Large intestine (tissue), 3 donors: ENCODE results near the gene TRMT10B. TPM values are rescaled to one million over a fixed set of nuclear protein-coding genes. Genes with fewer than 3 reads are reported as not detected.
"Not testable (repeated sequence)": the region's sequence is repeated elsewhere in the genome, so short reads cannot be mapped to it uniquely, and the experiment has no call there.

Experiments used
- DNase-seq, 2 donors: peaks; one replicate each; pipeline versions ENCODE4 v3.0.0 to v3.0.0-alpha.2; 2013
- H3K27ac ChIP-seq: one replicate; pipeline ENCODE4 v1.5.1; 2013; ENCODE audit warnings: low read length
- H3K27me3 ChIP-seq: 2 replicates; pipeline ENCODE4 v1.6.1; 2013; ENCODE audit warnings: low read length; ENCODE audit not compliant: control insufficient read depth, insufficient read depth
- H3K36me3 ChIP-seq: 2 replicates; pipeline ENCODE4 v1.6.1; 2013; ENCODE audit warnings: low read length; ENCODE audit not compliant: control insufficient read depth, insufficient read depth
- H3K4me1 ChIP-seq: one replicate; pipeline ENCODE4 v1.6.1; 2013; ENCODE audit warnings: low read length; ENCODE audit not compliant: control insufficient read depth, insufficient read depth
- H3K4me3 ChIP-seq: one replicate; pipeline ENCODE4 v1.5.1; 2013; ENCODE audit warnings: low read length
- H3K9me3 ChIP-seq: one replicate; pipeline ENCODE4 v1.6.1; 2013; ENCODE audit warnings: mild to moderate bottlenecking, low read depth, low read length, moderate library complexity; ENCODE audit not compliant: control insufficient read depth
- WGBS: methylation state at CpG from one replicate; pipeline ENCODE4 v1.1.5; 2013; ENCODE audit warnings: low lambda C conversion rate; ENCODE audit not compliant: insufficient coverage; 5-methylcytosine and 5-hydroxymethylcytosine counted together
- polyA plus RNA-seq: library from polyadenylated mRNA; unstranded; fragments of 120-200 nt; gene quantifications from one replicate; pipeline ENCODE4 v1.2.1, GENCODE V29; 2013

The TRMT10B gene
- polyA plus RNA-seq, 1 donor = 25.0 TPM

- WGBS = 100% methylated on average over 1 of the region's 5 CpGs
- H3K4me1 ChIP-seq = no peaks in the 10 kb centered on the region
- H3K27ac ChIP-seq = no peak overlapping the region
- no peak overlapping the region for H3K4me3 ChIP-seq
- no peak for DNase-seq
- H3K36me3 ChIP-seq = peaks cover 2% of the 10 kb centered on the region
- H3K9me3 ChIP-seq = peaks cover 3% of the 10 kb centered on the region
- H3K27me3 ChIP-seq = peaks cover 4% of the 10 kb centered on the region
These were observed 38.5 kb downstream of the TRMT10B start for GRCh38 chr9:37792122-37792521.

- Histone ChIP-seq H3K4me3 (no peak overlapping the region), H3K27ac (no peak overlapping the region)
- WGBS = 68% methylated on average over 2 of the region's 2 CpGs
These were observed 42.6 kb downstream of the TRMT10B start for GRCh38 chr9:37796232-37796631.

GRCh38 chr9:37798677-37799076 is 45.1 kb downstream of the TRMT10B start:
- Histone ChIP-seq H3K27ac (no peak overlapping the region), H3K4me1 (peaks cover 6% of the 10 kb centered on the region), H3K36me3 (no peaks in the 10 kb centered on the region), H3K9me3 (no peaks in the 10 kb centered on the region), H3K4me3 (no peak overlapping the region), H3K27me3 (no peaks in the 10 kb centered on the region)
- DNase-seq = peak in 1 of 2 donors; percentile 44
- WGBS = 44% methylated on average over 1 of the region's 1 CpG

More at GRCh38 chr9:37796232-37796631, 42.6 kb downstream of the TRMT10B start:
- H3K9me3 ChIP-seq = no peaks in the 10 kb centered on the region
- no peaks in the 10 kb centered on the region for H3K27me3 ChIP-seq
- no peaks in the 10 kb centered on the region for H3K4me1 ChIP-seq
- no peak for DNase-seq
- no peaks in the 10 kb centered on the region for H3K36me3 ChIP-seq

- H3K9me3 ChIP-seq = no peaks in the 10 kb centered on the region
- DNase-seq = peak; percentile 68 to 93
- no peaks in the 10 kb centered on the region for H3K27me3 ChIP-seq
- H3K36me3 ChIP-seq = no peaks in the 10 kb centered on the region
- H3K4me3 ChIP-seq = peak within 1 kb of the TSS; percentile 70
- peak within 1 kb of the TSS; percentile 79 for H3K27ac ChIP-seq
- WGBS = no CpG with 5 or more reads among the region's 72 CpGs
- H3K4me1 ChIP-seq = peaks cover 6% of the 10 kb centered on the region
These were observed 47.2 kb downstream of the TRMT10B start, which contains the start of gene DCAF10 for GRCh38 chr9:37800631-37801286. DCAF10 (plus strand) TSS chr9:37800797; CDS start chr9:37800867, 70 bp downstream.

GRCh38 chr9:37801287-37801850 is 47.8 kb downstream of the TRMT10B start:
- peak in 1 of 2 donors; percentile 38 for DNase-seq
- Histone ChIP-seq H3K27me3 (no peaks in the 10 kb centered on the region), H3K4me3 (peak overlapping the region; percentile 70), H3K27ac (peak overlapping the region; percentile 79), H3K4me1 (peaks cover 6% of the 10 kb centered on the region), H3K36me3 (no peaks in the 10 kb centered on the region), H3K9me3 (no peaks in the 10 kb centered on the region)
- no CpG with 5 or more reads among the region's 45 CpGs for WGBS

- Histone ChIP-seq H3K4me1 (peaks cover 6% of the 10 kb centered on the region), H3K27me3 (no peaks in the 10 kb centered on the region), H3K4me3 (peak overlapping the region; percentile 70), H3K36me3 (no peaks in the 10 kb centered on the region), H3K27ac (peak overlapping the region; percentile 79), H3K9me3 (no peaks in the 10 kb centered on the region)
- 64% methylated on average over 3 of the region's 10 CpGs for WGBS
- DNase-seq = no peak
These were observed 48.5 kb downstream of the TRMT10B start for GRCh38 chr9:37801959-37802711.

- H3K4me3 ChIP-seq = no peak overlapping the region
- H3K27ac ChIP-seq = no peak overlapping the region
- peaks cover 3% of the 10 kb centered on the region for H3K36me3 ChIP-seq
- no CpG with 5 or more reads among the region's 4 CpGs for WGBS
- no peaks in the 10 kb centered on the region for H3K9me3 ChIP-seq
- H3K27me3 ChIP-seq = no peaks in the 10 kb centered on the region
- no peak for DNase-seq
- peaks cover 6% of the 10 kb centered on the region for H3K4me1 ChIP-seq
These were observed 52.7 kb downstream of the TRMT10B start for GRCh38 chr9:37806271-37806670.

- not testable (repeated sequence) for H3K27ac ChIP-seq, H3K27me3 ChIP-seq, DNase-seq, H3K9me3 ChIP-seq, H3K36me3 ChIP-seq, H3K4me3 ChIP-seq, H3K4me1 ChIP-seq
- no CpG with 5 or more reads among the region's 15 CpGs for WGBS
These were observed 56.1 kb downstream of the TRMT10B start for GRCh38 chr9:37809676-37810075.

GRCh38 chr9:37811906-37812476 is 58.4 kb downstream of the TRMT10B start:
- Histone ChIP-seq H3K4me1 (no peaks in the 10 kb centered on the region), H3K36me3 (peaks cover 3% of the 10 kb centered on the region), H3K27me3 (no peaks in the 10 kb centered on the region), H3K4me3 (no peak overlapping the region), H3K9me3 (no peaks in the 10 kb centered on the region), H3K27ac (no peak overlapping the region)
- DNase-seq = no peak
- no CpG with 5 or more reads among the region's 6 CpGs for WGBS

GRCh38 chr9:37812773-37813379 is 59.3 kb downstream of the TRMT10B start:
- H3K9me3 ChIP-seq = no peaks in the 10 kb centered on the region
- H3K27me3 ChIP-seq = no peaks in the 10 kb centered on the region
- H3K4me1 ChIP-seq = no peaks in the 10 kb centered on the region
- WGBS = no CpG with 5 or more reads among the region's 5 CpGs
- no peak for DNase-seq
- peaks cover 3% of the 10 kb centered on the region for H3K36me3 ChIP-seq
- no peak overlapping the region for H3K4me3 ChIP-seq
- no peak overlapping the region for H3K27ac ChIP-seq
